HG03175 (cell line): ENCODE results near the gene JPH4.

Source experiments
- ATAC-seq: cut with Tn5 transposase; IDR thresholded peaks from one replicate; pipeline ENCODE4 v1.9.1; 2021; ENCODE audit warnings: mild to moderate bottlenecking, moderate library complexity; ENCODE audit not compliant: unreplicated experiment

JPH4 gene

DNA sequence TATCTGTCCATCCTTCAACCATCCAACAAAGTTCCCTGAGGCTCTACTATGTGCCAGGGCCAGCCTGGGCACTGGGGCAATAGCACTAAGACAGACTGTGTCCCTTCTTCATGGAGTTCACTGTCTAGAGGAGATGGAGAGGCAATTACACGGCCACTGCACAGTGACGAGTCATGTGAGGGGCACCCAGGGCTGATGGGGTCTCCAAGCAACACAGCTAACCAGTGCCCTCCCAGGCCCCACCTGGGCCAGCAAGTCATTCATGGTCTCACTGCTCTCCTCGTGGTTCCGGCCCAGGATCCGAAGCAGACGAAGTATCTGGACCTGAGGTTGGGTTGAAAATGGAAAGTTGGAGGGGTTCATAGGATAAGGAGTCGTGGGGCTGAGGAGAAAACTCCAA, 13.7 kb downstream of the JPH4 start:
- no peak for ATAC-seq

DNA sequence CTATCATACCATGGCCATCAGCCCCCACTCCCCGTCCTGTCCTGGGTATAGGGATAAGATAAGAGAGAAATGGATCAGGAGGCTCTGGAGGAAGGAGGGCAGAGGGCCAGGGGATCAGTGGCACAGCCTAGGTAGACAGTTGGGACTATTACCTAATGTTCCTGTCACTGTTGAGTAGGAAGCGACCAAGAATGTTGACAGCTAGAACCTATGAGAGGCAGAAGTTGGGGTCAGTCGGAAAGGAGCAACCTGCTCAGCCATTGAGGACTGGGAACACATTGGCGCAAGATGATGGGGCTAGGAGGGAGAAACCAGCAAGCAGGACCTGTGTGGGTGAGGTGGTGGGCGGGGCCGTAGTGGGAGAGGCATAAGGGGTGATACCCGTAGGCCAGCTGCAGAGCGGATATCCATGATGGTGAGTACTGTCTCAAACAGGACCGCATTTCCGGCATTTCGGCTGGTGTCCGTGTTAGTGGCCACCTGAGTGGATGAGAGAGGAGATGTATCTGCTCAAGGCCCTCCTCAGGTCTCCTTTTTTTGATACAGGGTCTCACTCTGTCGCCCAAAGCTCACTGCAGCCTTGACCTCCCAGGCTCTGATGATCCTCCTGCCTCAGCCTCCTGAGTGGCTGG, 14.3 kb downstream of the JPH4 start:
- ATAC-seq = no peak

DNA sequence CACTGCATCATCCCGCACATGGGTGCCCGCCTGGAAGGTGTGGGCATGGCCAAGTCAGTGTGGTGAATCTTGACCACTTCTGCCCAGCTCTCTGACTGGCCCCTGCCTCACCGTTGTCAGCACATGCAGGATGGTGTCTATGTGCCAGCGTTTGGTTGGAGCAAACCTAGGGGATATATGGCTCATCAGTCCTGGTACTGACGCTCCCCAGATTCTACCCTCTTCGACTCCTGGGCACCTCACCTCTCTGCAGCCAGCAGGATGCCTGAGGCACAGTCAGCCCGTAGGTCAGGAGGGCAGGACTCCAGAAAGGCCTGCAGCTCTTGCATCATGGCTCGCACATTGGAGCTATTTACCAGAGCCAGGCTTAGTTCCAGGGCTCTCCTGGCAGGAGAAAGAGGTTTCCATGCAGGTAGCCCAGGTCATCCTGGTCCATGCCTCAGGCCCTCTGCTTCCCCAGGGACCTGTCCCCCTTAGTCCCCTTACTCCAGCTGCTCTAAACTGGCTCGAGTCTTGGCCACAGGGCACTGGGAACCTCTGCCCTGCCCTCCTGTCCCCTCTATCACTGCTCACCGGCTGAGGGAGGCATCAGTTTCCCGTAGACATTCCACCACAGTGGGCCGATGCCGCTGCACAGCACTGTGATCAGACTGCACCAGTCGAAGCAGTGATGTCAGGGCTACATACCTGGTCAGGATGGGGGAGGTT, 15.0 kb downstream of the JPH4 start:
- no peak for ATAC-seq

DNA sequence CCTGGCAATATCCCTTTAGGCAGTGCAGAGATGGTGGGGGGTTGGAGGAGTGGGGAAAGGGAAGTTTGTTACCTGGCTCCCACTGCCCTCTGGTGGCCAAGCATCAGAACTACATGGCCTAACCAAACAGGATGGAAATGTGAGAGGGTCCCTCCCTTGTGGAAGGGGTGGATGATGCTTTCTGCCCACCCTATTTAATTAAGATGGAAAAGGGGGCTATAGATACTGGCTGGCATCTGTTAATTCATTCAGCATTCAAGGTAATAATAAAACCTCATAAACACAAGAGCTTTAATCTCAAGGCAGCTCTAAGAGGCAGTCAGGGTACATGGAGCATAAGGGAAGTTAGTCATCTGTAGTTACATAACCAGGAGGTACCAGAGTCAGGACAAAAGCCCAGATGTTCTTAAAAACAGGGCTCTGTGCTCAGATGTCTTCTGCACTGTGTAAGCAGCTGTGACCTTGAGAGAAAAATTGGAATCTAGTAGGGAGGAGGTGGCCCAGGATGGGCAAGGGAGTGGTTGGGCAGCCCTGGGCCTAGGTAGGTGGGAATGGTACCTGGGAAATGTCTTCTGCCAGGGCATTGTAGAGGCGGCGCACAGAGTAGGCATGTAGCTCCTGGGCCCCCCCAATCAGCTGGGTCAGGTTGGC, 15.6 kb downstream of the JPH4 start:
- ATAC-seq = no peak

DNA sequence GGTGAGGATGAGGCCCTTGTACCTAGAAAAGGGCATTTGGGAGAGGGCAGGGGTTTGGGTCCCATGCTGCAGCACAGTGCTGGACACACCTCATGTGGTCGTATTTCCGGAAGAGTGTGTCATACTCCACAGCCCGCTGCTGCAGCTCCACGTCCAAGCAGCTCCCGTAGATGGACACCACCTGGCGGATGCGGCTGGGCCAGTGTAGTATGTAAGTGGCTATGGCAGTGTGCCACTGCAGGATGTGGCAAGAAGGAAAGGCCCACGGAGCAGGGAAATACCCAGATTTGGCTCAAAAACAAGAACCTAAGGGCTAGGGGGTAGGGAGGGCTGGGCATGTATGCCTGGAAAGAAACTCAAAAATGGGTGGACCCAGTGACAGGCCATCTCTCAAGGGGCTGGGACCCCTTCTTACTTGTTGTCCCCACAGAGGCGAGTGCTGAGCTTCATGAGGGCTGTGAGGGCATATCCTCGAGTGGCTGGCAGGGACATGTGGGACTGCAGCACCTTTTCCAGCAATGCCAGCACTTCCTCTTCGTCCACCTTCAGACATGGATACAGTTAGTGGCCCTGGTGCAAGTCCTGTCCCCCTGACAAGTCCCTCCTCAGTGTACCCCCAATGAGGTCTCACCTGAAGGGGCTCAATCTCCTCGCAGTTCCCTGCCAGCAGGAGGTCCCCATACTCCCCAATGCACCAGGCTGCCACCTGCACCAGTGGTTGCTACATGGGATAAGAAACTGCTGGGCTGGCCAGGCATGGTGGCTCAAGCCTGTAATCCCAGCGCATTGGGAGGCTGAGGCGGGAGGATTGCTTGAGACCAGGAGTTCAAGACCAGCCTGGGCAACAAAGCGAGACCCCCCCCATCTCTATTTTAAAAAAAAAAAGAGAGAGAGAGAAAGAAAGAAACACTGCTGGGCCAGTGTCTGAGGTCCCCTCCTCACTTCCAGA, 16.4 kb downstream of the JPH4 start:
- ATAC-seq = no peak

DNA sequence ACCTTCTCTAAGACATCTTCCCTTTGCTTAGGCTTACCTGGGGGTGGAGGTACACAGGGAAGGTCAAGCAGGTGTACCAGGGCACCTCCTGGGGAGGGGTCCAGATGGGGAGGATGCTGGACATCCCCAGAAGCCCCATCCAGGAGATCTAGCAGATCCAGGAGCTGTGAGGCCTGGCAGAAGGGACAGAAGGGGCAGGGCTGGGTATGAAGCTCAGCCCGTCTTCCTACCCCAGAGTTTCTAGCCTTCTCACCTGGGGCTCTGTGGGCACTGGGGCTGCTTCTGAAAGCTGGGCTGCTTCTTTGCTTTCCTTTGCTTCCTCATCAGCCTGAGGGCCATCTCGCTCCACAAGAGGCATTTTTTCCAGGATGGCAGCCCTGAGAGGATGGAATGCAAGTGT, 17.3 kb downstream of the JPH4 start:
- no peak for ATAC-seq

DNA sequence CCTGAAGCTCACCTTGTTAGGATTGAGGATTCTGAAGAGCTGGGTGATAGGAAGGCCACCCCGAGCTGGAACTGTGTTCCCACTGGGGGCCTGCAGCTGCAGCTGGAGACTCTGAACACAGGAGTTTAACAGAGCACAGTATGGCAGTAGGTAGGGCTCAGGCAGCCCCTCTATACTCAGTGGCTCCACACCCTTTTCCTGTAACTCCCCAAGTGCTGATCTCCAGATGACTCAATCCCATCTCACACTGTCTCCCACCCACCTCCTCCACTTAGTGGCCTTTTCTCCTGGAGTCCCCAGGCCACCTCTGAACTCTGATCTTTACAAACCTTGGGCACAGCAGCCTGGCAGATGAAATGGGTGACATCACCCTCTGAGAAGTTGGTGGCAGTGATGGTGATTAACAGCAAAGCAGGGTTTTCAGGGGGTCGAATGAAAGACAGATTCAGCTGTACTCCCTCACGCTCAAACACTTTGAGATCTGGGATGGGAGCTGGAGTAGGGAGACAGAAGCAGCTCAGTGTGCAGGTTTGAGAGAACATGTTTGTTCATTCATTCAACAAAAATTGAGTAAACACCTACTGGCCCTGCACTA, 18.6 kb downstream of the JPH4 start:
- ATAC-seq = no peak

DNA sequence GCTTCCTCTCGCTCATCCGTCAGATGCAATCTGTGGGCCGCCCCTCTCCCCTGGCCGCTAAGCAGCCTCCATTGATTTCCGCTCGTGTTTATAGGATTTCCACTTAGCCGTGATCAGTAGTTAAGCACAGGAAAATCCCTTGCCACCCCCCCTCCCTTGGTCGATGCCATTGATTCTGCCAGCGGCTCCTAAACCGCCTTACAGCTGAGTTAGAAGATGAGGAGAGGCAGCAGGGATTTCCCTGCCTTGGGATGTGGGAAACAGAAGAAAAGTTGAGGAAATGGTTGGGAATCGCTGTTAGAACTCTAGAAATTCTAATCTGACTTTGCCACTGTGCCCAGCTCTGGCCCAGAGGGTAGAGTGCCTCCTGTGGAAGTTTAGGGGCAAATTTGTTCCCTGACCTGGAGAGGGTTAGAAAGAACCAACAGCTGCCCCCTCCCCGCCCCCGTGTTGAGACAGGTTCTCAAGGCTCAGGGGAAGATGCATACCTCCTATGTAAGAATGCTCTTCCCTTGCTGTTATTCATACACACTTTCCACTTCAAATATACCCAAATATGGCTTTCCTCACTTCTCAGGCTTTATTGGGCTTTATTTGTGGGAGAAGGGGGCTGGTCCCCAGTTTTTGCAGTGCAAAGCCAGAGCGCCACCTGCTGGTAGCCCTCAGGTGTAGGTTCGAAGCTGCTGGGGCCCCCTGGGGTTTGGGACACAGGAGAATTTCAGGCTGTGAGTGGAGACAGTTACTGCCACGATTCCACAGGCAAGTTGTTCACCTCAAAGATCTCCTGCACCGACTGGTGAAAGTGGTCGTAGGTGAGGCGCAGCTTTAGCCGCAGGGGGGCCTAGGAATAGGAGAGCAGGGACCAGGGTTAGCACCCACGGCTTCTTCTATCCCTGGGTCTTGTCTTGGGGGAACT, 19.3 kb downstream of the JPH4 start:
- no peak for ATAC-seq

DNA sequence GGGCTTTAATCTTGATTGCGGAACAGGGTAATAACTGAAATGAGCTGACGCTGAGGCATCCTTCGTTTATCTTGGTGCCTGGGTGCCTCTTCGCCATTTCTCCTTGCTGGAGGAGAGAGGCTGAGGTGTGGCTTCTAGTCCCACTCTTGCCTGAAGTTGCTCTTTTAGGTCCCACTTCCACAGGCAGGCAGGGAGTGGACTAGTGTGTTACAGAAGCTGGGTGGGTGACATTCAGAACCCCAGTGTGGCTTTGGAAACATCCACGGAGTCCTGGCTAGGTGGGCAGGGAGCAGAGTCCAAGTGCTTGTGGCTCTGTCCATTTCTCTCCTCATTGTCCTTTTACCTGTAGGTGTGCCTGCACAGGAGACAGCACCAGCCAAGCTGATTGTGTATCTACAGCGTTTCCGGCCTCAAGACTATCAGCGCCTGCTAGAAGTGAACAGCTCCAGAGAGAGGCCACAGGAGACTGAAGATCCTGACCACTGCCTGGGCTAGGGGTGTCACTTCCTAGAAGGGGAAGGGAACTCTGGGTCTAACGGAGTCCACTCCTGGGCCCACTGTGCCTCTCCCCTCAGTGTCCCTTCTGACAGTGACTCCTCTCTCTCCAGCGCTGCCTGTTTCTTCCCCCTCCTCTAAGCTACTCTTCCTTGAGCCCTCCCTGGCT, 20.1 kb downstream of the JPH4 start:
- no peak for ATAC-seq

DNA sequence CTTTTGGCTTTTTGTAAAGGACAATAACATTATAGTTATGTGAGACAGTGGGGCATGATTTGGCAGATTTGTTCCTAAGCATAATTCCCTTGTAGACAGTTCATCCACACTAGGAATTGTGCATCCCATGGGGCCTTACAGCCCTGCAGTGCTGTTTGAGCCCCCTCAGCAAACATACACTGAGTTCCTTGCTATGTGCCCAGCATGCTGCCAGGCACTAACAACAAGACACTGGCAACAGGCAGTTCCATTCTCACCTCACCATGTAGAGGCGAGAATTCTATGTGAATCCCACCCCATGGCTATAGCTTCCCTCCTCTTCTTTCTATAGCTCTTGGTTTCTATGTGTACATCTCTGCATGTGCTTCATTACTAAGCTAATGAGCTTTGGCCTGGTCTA, 20.6 kb downstream of the JPH4 start:
- no peak for ATAC-seq

DNA sequence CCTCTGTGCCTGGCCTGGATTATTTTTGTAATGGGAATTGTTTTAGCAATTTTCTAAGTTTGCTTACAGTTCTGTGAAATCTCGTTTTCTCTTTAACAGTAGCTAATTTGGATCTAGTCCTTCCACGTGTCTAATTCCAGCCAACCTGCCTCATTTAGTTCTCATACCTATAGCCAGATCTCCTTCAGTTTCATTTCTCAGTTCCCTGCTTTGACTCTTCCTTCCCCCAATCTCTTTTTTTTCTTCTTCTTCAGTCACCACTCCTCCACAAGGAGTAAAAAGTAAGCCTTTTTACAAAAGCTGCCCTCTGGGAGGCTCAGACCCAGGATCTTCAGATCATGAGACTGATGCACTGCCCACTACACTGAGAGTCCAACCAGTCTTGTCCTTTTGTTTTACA, 21.1 kb downstream of the JPH4 start:
- no peak for ATAC-seq

DNA sequence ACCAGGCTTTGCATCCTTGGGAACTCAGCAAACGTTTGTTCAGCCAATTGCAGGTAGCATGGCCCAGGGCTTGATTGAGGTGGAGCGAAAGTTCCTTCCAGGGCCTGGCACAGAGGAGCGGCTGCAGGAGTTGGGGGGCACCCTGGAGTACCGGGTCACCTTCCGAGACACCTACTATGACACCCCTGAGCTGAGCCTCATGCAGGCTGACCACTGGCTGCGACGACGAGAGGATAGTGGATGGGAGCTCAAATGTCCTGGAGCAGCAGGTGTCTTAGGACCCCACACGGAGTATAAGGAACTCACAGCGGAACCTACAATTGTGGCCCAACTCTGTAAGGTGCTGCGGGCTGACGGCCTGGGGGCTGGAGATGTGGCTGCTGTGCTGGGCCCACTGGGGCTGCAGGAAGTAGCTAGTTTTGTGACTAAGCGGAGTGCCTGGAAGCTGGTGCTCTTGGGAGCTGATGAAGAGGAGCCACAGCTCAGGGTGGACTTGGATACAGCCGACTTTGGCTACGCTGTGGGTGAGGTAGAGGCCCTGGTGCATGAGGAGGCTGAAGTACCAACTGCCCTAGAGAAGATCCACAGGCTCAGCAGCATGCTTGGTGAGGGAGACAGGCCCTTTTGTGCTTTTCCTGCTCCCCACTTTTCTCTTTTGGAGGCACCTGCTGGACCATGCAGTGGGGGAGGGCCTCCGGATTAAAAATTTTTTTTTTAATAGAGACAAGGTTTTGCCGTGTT, 21.7 kb downstream of the JPH4 start:
- ATAC-seq = no peak

DNA sequence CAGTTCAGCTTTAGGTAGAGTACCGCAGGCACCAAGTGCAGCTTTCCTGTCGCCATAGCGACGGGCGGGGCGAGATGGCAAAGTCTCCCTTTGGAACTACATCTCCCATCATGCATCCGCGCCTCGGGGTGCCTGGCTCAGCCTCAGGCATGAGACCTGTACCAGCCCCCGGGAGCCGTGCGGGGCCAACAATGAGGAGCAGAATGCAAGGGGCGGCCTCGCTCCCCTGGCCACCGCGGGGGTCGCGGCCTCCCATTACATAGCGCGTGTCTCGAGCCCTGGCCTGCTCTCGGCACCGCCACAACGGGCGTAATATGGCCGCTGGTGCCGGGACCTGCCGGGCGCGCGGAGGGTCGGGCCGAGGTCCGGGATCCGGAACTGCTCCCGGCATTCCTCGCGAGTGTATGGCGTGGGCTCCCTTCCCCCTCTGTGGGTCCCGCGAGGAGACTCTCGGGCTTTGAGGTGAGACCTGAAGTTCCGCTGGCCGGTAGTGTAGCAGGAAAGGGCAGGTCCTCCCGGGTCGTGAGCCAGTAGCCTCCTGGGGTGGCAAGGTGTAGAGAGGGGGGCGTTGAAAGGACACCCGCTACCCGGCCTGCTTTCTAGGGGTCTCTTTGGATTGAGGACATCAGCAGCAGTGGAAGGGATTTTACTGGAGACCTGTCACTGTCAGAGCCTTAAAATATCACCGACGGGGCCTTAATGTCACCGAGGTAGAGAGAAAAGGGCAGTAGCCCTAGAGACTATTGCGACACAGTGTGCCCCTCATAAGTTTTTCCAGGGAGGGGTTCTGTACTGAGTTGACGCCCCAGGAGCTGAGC, 22.5 kb downstream of the JPH4 start, which contains the start of gene THTPA:
Gene THTPA, plus strand, starts transcription at position 390 of the 818 bp plus-strand sequence. CDS start 487 bp downstream, outside the sequence.
- peak; percentile 89 for ATAC-seq

DNA sequence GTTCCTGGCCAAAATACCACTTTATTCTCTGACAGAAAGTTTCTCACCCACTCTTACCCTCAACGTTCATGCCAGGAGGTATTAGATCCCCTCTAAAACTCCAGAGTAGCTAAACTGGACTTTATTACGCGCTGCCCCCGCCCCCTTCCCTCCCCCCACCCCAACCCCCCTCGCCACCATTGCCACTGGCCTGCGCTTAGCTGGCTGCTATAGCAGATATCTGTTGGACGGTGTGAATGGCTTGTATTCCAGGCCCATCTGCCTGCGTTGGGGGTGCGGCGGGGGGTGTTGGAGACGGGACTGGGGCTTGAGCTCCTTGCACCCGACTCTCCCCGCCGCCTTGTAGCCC, 23.1 kb downstream of the JPH4 start:
- no peak for ATAC-seq

DNA sequence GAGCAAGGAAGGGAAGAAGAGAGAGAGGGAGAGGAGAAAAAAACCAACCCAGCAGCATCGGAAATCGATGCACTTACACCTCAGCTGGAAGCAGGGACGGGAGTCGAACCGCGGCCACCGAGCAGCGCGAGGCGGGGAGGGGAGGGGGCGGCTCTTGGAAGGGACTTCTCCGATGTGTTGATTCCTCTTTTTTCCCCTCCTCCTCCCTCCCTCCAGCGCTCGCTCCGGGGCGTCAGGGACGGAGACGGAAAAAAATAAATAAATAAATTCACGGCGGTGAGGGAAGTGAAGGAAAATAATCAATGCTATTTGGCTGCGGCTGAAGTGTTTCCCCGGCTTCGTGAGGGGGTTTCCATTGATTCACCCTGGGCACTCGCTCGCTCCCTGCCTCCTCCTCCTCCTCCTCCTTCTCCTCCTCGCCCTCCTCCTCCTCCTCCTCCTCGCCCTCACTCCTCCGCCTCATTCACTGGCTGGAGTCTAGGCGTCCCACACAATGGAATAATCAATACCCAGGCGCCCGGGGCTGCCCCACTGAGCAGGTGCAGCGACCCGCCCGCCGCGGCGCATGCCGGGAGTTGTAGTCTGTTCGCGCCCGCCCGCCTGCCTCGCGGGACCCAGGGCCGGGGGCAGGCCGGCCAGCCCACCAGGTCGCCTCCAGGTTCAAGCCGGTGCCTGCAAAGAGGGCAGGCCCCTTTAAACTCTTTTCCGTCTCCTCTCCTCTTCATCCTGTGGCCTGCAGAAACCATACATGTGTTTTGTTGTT, 27.1 kb downstream of the JPH4 start, which contains the start of gene ZFHX2:
Gene ZFHX2, minus strand, starts transcription at position 500 of the 763 bp plus-strand sequence. CDS start 16,440 bp downstream, outside the sequence.
- peak; percentile 49 for ATAC-seq

DNA sequence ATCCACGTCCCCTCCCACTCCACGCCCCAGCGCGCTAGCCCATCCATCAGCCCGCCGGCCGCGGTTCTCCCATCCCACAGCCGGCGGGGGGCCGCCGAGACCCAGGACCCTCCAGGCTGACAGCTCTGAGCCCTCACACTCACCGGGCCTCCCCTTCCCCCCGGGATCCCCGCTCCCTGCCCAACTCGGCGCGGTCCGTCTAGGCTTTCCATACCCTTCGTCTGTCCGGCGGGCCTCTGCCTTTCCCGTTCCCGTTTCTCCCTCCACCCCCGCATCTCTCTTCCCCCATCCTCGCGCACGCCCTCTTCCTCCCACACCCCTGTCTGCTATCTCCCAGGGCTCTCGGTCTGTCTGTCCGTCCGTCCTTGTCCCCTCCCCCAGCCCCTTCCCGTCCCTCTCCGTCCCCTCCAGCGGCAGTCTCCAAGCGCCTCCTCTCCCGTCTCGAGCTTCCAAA, 27.8 kb downstream of the JPH4 start:
- no peak for ATAC-seq
